Activated naive CD4-positive, alpha-beta T cell treated with Interleukin-2 at 50 U/mL for 16 hours (primary cell): ENCODE data around the gene UBE2D2.
A peak's percentile ranks its signal among the peaks of the same experiment; 100 is the strongest.
"Not testable (repeated sequence)": the region's sequence is repeated elsewhere in the genome, so short reads cannot be mapped to it uniquely, and the experiment has no call there.

Experiments
- DNase-seq: peaks from one replicate; pipeline ENCODE4 v3.0.0-alpha.2; 2020

UBE2D2 gene

DNA sequence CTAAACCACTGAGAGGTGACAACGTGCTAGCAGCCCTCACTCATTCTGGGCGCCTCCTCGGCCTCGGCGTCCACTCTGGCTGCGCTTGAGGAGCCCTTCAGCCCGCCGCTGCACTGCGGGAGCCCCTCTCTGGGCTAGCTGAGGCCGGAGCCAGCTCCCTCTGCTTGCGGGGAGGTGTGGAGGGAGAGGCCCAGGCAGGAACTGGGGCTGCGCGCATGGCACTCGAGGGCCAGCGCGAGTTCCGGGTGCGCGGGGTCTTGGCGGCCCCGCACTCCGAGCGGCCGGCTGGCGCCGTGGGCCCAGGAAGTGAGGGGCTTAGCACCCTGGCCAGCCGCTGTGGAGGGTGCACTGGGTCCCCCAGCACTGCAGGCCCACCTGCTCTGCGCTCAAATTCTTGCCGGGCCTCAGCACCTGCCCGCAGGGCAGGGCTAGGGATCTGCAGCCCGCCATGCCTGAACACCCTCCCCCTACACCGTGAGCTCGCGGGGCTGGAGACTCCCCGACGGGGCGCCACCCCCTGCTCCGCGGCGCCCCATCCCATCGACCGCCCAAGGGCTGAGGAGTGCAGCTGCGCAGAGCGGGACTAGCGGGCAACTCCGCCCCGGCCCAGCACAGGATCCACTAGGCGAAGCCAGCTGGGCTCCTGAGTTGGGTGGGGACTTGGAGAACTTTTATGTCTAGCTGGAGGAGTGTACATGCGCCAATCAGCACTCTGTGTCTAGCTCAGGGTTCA is 11.8 kb upstream of the UBE2D2 start:
- no peak for DNase-seq

DNA sequence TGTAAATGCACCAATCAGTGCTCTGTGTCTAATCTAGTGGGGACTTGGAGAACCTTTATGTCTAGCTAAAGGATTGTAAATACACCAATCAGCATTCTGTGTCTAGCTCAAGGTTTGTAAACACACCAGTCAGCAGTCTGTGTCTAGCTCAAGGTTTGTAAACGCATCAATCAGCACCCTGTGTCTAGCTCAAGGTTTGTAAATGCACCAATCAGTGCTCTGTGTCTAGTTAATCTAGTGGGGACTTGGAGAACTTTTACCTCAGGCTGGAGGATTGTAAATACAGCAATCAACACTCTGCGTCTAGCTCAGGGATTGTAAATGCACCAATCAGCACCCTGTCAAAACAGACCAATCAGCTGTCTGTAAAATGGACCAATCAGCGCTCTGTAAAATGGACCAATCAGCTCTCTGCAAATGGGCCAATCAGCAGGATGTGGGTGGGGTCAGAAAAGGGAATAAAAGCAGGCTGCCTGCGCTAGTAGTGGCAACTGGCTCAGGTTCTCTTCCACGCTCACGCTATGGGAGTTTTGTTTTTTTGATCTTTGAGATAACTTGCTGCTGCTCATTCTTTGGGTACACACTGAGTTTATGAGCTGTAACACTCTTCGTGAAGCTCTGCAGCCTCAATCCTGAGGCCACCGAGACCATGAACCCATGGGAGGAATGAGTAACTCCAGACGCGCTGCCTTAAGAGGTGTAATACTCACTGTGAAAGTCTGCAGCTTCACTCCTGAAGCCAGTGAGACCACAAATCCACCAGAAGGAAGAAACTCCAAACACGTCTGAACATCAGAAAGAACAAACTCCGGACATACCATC is 10.9 kb upstream of the UBE2D2 start:
- DNase-seq = not testable (repeated sequence)

DNA sequence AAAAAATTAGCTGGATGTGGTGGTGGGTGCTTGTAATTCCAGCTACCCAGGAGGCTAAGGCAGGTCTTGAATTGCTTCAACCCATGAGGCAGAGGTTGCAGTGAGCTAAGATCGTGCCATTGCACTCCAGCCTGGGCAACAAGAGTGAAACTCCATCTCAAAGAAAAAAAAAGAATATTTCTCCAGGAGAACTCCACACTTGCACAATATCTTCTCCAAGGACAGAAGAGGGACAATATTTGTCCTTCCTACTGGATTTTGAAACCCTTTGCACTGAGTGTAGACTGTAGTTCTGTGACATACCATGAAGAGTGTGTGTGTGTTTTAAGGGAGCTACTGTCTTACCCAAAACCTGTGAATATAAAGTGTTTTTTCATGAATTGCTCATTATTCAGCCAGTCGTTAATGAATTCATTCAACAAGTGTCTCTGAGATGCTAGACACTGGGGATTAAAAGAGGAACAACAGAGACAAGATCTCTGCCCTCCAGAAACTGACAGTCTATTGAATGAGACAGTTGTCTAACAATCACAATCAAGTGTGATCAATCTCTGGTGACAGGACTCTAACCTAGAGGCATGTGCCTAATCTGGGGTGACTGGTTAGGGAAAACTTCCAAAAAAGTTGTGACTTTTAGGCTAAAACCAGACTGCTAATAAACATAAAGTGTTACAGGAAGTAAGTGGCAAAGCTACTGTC is 9.8 kb upstream of the UBE2D2 start:
- DNase-seq = no peak

DNA sequence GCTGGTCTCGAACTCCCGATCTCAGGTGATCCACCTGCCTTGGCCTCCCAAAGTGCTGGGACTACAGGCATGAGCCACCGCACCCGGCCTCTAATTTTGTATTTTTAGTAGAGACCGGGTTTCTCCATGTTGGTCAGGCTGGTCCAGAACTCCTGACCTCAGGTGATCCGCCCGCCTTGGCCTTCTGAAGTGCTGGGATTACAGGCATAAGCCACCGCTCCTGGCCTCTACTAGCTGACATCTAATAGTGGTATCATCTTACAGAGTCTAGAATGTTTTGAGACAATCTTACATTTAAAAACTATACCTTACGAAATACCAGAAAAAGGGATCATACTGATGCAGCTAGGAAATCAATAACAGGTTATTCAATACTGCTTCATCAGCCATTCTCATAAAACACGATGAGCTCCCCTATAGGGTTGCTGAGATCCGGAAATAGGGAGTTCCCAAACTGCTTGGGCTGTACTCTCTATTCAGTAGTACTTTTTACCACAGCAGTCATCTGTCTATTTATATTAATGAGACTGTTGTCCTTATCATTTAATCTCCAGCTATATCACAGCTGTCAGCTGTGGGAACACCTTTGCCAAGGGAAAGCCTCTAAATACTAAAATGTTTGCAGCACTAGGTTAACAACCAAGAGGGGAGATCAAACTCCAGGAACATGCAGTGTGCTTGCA is 8.1 kb upstream of the UBE2D2 start:
- DNase-seq = no peak

DNA sequence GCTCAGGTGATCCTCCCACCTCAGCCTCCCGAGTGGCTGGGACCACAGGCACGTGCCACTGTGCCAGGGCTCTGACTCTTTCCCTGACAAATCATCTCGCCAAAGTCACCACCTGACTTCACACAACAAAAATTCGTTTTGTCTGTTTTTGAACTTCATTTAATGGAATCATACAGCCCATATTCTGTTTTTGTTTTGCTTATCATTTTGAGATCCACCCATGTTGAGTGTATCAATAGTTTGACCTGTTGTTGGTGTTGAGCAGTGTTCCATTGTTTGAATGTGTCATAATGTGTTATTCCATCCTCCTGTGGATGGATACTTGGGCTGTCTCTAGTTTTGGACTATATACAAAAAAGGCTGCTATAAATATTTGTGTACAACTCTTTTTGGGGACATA is 6.9 kb upstream of the UBE2D2 start:
- DNase-seq = no peak

DNA sequence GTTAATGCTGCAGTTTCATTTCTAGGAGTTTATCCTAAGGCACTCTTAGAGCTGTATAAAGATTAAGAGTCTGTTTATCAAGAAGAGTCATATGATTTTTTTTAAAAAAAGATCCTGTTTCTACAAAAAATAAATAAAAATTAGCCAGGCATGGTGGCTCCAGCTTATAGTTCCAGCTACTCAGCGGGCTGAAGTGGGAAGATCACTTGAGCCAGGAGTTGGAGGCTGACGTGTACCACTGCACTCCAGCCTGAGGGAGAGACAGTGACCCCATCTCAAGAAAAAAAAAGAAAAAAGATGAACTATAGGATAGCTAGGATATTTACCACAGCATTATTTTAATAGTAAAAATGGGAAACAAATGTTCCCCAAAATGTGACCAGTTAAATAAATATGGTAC is 3.3 kb upstream of the UBE2D2 start:
- DNase-seq = no peak

DNA sequence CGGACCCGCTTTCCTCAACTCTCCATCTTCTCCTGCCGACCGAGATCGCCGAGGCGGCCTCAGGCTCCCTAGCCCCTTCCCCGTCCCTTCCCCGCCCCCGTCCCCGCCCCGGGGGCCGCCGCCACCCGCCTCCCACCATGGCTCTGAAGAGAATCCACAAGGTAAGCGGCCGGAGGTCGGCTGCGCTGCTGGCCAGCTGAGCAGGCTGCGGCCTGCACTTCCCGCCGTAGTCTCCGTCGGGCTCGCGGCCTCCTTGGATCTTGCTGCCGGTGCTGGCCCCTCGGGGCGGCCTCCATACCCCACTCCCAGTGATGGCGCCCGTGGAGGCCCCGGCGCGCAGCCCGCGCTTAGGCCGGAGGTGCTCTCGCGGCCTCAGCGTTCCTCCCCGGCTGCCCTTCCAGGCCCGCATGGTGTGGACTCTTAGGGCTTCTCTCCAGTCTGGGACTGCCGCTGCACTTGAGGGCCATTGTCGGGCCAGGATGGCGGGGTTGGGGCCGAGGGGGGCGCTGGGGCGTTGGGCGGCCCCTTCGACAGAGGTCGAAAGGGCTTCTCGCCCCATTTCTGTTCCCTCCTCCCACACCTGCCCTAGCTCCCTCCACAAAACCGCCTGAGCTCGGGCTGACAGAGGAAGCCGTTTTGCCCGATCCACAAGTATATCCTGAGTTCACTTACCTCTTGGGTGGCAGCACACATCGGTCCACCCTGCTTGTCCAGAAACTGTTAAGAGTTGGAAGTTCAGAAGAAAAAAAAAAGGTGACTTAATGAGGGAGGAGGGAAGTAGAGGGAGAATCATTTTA is 714 bp downstream of the UBE2D2 start:
- peak; percentile 56 for DNase-seq

DNA sequence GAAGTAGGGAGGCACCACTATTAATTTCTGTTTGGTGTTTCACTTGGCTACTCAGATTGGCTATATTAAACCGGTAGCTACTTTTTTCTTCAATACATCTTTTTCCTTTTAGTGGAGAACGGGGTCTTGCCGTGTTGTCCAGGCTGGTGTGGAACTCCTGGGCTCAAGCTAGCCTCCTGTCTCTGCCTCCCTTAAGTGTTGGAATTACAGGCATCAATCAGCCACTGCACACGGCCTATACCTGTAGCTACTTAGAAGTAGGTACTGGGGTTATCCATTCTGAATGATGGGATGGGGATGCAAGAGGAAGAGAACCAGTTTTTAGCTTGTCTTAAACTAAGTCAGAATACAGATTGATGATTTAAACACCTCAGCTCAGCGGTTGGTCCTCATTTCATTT is 1.7 kb downstream of the UBE2D2 start:
- no peak for DNase-seq

DNA sequence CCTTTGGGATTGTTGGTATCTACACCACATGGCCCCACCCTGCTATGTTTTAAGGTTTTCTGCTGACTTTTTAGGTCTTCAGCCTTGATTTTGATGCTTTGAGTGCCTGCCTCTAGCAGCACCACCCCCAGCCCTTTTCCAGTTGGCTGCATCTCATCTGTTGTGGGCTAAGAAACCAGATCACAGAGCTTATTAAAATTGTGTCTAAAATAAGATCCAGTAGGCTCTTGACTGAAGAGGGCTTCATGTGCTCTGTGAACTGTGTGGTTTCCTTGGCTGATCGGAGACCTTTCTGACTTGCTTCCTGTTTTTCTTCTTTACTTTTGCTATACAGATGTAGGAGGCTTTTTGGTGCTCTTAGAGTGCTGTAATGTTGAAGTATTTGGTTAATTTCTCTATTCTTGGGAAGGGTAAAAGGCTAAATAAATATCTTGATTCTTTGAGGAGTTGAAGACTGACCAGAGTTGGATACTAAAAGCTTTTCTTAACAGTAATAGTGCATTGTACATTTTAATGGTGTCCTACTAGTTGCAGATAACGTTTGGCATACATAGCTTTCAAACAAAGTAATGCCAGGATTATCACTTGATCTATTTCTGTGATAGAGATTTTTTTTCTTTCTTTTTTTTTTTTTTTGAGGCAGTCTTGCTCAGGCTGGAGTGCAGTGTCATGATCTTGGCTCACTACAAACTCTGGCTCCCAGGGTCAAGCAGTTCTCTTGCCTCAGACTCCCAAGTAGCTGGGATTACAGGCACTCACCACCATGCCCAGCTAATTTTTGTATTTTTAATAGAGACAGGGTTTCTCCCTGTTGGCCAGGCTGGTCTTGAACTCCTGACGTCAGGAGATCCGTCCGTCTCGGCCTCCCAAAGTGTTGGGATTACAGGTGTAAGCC is 4.5 kb downstream of the UBE2D2 start:
- DNase-seq = peak; percentile 18

DNA sequence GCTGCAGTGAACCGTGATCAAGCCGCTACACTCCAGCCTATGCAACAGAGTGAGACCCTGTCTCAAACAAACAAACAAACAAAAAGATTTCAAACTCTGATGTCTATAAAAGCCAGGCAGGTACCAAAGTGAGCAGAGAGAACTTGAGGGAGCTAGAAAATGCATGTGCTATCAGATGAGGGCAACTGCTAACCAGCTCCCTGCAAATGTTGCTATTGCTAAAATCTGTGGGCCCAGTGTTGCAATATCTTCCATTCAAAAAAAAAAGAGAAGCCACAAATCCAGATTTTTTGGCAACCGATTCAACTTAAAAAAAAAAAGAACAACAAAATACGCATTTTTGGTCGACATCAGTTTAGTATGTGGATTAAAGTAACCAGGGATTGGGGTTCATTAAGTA is 5.5 kb downstream of the UBE2D2 start:
- no peak for DNase-seq

DNA sequence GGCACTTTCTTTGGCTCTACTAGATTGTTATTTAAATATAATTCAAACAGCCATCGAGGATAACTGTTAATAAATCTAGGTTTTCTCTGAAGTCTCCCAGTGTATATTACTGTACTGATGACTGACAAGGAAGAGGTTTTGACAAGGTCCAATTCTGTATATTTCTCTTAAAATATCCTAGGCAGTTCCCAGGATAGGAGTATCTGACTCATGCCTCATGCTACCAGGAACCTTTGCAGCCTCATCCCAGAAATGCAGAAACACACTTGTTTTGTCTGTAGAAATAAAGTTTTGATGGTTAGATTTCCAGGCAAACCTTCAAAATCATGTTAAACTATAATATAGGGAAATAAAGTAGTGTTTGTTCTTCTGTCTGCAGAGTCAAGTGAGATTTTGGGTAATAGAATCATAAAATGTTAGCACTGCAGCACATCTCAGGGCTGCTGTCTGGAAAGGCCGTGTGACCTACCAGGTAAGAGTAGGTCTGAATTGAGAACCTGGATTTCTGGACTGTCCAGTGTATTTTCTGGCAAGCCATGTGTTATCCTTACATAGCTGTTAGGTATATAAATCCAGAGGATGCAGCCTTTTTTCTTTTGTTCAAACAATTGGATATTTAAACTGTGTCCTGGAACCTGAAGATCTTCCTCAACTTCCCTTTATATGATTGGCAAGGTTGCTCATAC is 8.3 kb downstream of the UBE2D2 start:
- no peak for DNase-seq

DNA sequence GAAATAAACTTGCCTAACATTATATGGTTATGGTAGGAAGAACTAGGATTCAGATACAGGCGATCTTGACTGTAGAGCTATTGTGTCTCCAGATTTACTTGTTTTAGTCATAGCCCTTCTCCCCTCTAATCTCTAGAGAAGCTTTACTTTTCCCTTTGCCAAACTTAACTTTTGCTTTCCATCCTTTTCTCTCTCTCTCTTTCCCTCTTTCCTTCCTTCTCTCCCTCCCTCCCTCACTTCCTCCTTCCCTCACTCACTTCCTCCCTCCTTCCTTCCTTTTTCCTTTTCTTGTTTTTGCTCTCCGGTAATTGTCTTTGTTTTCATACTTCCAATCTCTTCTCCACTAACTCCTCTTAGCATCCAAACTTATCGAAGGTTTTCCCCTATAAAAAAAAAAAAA is 10.4 kb downstream of the UBE2D2 start:
- DNase-seq = no peak

DNA sequence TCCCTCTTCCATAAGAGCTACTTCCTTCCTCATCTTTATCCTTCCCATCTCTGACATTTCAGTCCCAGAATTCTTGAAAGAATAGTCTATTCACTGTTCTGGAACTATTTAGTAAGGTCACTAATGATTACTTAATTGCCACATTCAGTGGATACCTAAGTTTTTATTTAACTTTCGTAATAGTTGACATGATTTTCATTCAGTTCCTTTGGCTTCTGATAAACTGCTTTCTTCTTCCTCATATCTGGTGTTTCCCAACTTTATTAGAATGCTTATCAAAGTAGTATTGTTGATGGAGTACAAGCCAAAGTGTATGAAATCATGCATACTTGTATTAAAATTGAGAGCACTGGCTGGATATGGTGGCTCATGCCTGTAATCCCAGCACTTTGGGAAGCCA is 10.8 kb downstream of the UBE2D2 start:
- DNase-seq = no peak

DNA sequence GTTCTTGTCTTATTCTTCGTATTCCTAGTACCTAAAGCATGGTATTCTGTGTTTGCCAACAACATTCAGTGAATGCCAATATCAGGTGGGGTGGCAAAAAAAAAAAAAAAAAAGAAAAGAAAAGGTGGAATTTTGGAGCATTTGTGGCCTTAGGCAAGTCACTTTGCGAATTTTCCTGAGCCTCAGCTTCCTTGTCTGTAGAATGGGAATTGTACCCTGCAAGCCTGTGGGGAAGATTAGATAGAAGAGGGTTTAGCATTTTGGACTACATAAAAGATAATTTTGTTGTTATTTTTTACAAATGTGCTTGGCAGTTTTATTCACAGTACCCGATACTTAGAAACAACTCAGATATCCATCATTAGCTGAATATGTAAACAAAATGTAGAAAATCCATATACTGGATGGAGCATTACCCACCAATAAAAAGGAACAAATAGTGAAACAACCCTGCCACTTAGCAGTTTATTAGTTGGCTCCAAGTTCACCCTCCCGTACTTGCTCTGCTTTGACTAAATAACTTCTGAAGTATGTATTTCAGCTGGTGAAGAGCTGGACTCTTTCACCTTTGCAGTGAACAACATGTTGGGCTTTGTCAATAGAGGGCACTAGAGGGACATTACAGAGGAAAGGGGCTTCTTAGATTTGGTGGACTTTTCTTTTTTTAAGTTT is 13.6 kb downstream of the UBE2D2 start:
- no peak for DNase-seq

DNA sequence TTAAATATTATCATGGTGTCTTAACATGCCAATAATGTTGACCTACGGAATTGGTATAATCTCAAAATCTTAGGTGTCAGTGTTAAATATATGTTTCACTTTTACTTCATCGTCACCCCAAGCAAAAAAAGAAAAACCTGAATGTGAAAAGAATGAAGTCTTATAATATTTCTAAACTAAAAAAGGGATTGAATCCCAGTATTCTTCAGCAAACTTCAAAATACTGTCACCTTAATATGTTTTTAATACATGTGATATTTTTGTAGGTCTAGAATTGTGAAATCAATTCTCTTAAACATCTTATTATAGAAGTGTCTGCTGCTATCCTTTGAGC is 14.1 kb downstream of the UBE2D2 start:
- DNase-seq = no peak

DNA sequence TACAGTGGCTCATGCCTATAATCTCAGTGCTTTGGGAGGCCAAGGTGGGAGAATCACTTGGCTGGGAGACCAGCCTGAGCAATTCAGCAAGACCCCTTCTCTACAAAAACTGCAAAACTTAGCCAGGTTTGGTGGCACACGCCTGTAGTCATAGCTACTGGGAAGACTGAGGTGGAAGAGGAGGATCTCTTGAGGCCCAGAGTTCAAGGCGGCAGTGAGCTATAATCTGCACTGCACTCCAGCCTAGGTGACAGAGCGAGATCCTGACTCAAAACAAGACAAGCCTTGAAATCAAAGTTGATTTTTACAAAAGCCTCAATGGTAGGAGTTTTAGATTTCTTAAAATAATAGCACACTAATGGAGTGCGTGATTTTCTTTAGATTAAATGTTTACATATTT is 14.6 kb downstream of the UBE2D2 start:
- peak; percentile 18 for DNase-seq

DNA sequence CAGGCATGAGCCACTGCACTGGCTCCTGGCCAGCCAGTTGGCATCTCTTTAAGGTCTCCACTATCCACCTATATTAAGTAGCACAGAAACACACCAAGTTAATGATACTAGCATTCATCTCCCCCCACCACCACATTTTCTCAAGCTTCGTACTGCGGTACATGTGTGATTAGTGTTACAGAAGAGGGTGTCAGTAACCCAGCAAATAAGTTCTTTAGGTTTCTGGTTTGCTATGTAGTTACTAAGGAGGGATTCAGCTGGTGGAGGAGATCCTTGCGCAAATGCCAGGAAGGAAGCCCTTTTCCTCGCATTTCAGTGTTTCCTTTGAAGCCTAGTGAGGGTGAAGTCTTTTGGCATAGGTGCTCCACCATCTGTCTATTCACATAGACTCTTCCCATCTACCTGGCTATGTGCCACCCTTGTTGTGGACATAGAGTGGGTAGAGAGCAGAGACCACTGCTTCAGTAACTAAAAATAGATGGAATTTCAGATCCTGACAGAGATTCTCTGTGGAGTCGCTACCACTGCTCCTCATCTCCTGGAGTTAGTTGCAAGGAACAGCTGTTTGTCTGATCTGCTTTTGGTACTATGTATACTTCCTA is 16.7 kb downstream of the UBE2D2 start:
- no peak for DNase-seq

DNA sequence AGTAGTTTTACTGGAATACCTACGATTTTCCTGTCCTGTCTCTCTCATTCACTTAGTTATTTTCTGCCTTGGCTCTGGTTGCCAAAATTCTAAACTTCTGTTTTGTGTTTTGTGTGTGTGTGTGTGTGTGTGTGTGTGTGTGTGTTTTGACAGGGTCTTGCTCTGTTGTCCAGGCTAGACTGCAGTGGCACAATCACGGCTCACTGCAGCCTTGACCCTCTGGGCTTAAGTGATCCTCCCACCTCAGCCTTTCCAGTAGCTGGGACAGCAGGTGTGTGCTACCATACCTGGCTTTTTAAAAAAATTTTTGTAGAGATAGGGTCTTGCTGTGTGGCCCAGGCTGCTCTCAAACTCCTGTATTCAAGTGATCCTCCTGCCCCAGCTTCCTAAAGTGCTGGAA is 17.2 kb downstream of the UBE2D2 start:
- no peak for DNase-seq

DNA sequence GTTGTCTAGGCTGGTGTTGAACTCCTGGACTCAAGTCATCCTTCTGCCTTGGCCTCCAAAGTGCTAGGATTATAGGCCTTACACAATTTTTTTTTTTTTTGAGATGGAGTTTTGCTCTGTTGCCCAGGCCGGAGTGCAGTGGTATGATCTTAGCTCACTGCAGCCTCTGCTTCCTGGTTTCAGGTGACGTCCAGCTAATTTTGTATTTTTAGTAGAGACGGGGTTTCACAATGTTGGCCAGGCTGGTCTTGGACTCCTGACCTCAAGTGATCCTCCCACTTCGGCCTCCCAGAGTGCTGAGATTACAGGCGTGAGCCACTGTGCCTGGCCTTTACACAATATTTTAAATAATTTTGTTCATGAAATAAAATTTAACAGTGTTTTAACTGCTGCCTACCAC is 21.0 kb downstream of the UBE2D2 start:
- DNase-seq = not testable (repeated sequence)

DNA sequence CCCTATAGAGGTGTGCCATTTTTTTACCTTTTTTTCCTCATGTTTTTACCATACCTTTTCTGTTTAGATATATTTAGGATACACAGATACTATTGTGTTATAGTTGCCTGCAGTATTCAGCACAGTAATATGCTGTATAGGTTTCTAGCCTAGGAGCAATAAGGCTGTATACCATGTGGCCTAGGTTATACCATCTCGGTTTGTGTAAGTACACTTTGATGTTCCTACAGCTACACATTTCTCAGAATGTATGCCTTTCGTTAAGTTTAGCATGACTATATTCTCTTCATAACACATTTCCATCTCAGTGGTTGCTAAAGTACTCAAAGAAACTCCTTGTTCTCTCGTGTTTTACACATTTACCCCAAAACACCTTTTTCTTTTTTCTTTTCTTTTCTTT is 23.0 kb downstream of the UBE2D2 start:
- DNase-seq = no peak
